Sigmoid colon (tissue), 7 donors: ENCODE measurements around the gene RPL23. TPM values are rescaled to one million over a fixed set of nuclear protein-coding genes. Genes with fewer than 3 reads are reported as not detected.

Source experiments
- DNase-seq: peaks from one replicate; pipeline ENCODE4 v3.0.0-alpha.2; 2019
- H3K27ac ChIP-seq, 4 donors: fragments of 200-600 bp; sonication (generic); one replicate each; pipeline ENCODE4 v1.5.1; 2016 to 2019; ENCODE audit warnings: mild to moderate bottlenecking in 1 of 4
- H3K27me3 ChIP-seq, 3 donors: fragments of 200-600 bp; sonication (generic); one replicate each; pipeline ENCODE4 v1.5.1; 2019; ENCODE audit warnings: mild to moderate bottlenecking in 1 of 3
- H3K36me3 ChIP-seq, 4 donors: fragments of 200-600 bp; sonication (generic); one replicate each; pipeline ENCODE4 v1.5.1; 2016 to 2019
- H3K4me1 ChIP-seq, 4 donors: fragments of 200-600 bp; sonication (generic); one replicate each; pipeline ENCODE4 v1.5.1; 2017 to 2019
- H3K4me3 ChIP-seq, 4 donors: fragments of 200-600 bp; sonication (generic); one replicate each; pipeline ENCODE4 v1.5.1; 2017 to 2019; ENCODE audit warnings: mild to moderate bottlenecking in 2 of 4, moderate library complexity in 1 of 4
- H3K9me3 ChIP-seq, 4 donors: fragments of 200-600 bp in 3 of 4; sonication (generic) in 3 of 4; one replicate each; pipeline versions ENCODE4 v1.5.1 to v1.6.1; 2013 to 2019
- EP300 ChIP-seq, 4 donors: sonication (generic); formaldehyde crosslinking; IDR thresholded peaks; one replicate each; pipeline ENCODE4 v1.6.1; 2017; ENCODE audit warnings: antibody characterized with exemption in 4 of 4
- POLR2A ChIP-seq, 2 donors: fragments of 450-650 bp; IDR thresholded peaks; one replicate each; pipeline ENCODE4 v1.6.1; 2016; ENCODE audit warnings: antibody characterized with exemption in 2 of 2, mild to moderate bottlenecking in 2 of 2, moderate library complexity in 2 of 2
- POLR2AphosphoS5 ChIP-seq, 4 donors: sonication (generic); formaldehyde crosslinking; IDR thresholded peaks; one replicate each; pipeline ENCODE4 v1.6.1; 2017; ENCODE audit warnings: antibody characterized with exemption in 4 of 4
- WGBS, 2 donors: extraction: QIAGEN DNeasy Blood & Tissue Kit; methylation state at CpG; one replicate each; pipeline ENCODE4 v1.1.7; 2013; 5-methylcytosine and 5-hydroxymethylcytosine counted together
- intact Hi-C: fragments of 100-400 bp; cut with DNase I; formaldehyde crosslinking; loops from one replicate; pipeline ENCODE4 v1.15.1; 2023
- polyA plus RNA-seq, 3 donors: library from polyadenylated mRNA; stranded (reverse); fragments of 200-250 nt; gene quantifications; one replicate each; pipeline ENCODE4 v1.2.3, GENCODE V29; 2013
- total RNA-seq, 4 donors: library from RNA; depleted of rRNA; stranded (reverse); fragments of >200 nt; gene quantifications; one replicate each; pipeline ENCODE4 v1.1.0, GENCODE V29; 2016
- TF ChIP-seq, protein P1 (sequence below), 4 experiments: fragments of 450-650 bp in 3 of 4; fragments of 200-600 bp in 1 of 4; IDR thresholded peaks; one replicate each; pipeline ENCODE4 v1.5.1; 2016 to 2019; ENCODE audit warnings: antibody characterized with exemption in 4 of 4, mild to moderate bottlenecking in 3 of 4, moderate library complexity in 2 of 4
- donor health status: healthy with polysubstance abuse.
- donor health status: Bipolar disorder and iron deficiency.
- donor health status: healthy.

Gene RPL23
- total RNA-seq = 1,000 to 10,000 TPM; 1,692 to 2,841 (median 2,464) TPM
- 1,000 to 10,000 TPM; 2,289 to 3,780 (median 2,728) TPM for polyA plus RNA-seq

DNA sequence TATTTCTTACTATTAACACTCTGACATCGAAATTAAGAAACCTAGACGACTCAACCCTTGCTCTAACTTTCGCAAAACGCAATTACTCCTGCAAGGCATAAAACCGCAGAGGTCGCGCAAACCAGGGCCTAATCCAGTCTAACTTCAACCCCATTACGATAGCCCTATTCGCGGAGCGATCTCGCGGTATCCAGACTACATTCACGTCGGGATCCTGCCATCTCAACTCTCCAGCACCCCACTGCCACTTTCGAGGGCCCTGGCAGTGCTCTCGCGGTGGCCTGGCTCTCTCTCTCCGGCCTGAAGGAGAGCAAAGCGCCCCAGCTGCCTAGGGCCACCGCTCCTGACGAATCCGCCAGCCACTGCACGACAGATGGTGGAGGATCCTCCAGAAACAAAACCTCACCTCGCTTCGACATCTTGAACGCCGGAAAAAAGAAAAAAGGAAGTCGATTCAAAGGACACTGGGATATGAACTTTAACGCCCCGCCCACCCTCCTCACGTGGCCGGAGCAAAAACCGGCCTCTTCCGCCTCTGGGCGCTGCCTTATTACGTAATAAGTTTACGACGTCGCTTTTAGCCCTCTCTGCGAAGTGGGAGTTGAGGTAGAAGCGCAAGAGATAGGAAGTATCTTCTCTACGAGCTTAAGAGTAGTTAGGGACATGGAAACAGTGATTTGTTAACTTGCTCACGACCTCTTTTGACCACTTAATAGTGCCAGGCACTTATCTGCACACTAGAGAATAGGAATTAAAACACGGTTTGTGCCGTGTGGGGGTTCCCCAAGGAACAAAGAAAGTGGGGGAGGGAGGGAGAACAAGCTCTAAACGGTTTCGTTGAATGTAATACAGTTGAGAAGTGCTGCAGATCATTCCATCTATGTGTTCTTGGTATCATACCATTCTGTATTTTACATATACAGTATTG is at the start of gene RPL23:
Gene RPL23, minus strand, starts transcription at position 430 of the 928 bp plus-strand sequence. Its CDS starts 11 bp downstream, at position 419.
- peak in 2 of 4 donors; percentile 57 to 65 for TF ChIP-seq EP300 (IDR thresholded peaks at IDR 0.05)
- peak; percentile 97 to 99 (median 98) for TF ChIP-seq POLR2AphosphoS5 (IDR thresholded peaks at IDR 0.05)
- TF ChIP-seq, protein P1, sequence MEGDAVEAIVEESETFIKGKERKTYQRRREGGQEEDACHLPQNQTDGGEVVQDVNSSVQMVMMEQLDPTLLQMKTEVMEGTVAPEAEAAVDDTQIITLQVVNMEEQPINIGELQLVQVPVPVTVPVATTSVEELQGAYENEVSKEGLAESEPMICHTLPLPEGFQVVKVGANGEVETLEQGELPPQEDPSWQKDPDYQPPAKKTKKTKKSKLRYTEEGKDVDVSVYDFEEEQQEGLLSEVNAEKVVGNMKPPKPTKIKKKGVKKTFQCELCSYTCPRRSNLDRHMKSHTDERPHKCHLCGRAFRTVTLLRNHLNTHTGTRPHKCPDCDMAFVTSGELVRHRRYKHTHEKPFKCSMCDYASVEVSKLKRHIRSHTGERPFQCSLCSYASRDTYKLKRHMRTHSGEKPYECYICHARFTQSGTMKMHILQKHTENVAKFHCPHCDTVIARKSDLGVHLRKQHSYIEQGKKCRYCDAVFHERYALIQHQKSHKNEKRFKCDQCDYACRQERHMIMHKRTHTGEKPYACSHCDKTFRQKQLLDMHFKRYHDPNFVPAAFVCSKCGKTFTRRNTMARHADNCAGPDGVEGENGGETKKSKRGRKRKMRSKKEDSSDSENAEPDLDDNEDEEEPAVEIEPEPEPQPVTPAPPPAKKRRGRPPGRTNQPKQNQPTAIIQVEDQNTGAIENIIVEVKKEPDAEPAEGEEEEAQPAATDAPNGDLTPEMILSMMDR (IDR thresholded peaks at IDR 0.05) = no peak
- peak; percentile 89 to 94 for TF ChIP-seq POLR2A (IDR thresholded peaks at IDR 0.05)
- 0% methylated on average over 48 of the region's 48 CpGs for WGBS, 2 donors
- Histone ChIP-seq H3K4me1 (peaks cover 0 to 30% (median 30%) of the 10 kb centered on the region in 4 donors), H3K9me3 (no peaks in the 10 kb centered on the region), H3K4me3 (peak within 1 kb of the TSS; percentile 42 to 60 (median 56)), H3K27me3 (no peaks in the 10 kb centered on the region), H3K36me3 (peaks cover 12 to 40% (median 28%) of the 10 kb centered on the region in 4 donors), H3K27ac (peak within 1 kb of the TSS; percentile 88 to 93 (median 91))
- intact Hi-C loops = loop anchor here (1.0 kb wide), 1 partner anchor 28 kb away; the partner anchor contains the start of gene CWC25
- DNase-seq = peak; percentile 98

DNA sequence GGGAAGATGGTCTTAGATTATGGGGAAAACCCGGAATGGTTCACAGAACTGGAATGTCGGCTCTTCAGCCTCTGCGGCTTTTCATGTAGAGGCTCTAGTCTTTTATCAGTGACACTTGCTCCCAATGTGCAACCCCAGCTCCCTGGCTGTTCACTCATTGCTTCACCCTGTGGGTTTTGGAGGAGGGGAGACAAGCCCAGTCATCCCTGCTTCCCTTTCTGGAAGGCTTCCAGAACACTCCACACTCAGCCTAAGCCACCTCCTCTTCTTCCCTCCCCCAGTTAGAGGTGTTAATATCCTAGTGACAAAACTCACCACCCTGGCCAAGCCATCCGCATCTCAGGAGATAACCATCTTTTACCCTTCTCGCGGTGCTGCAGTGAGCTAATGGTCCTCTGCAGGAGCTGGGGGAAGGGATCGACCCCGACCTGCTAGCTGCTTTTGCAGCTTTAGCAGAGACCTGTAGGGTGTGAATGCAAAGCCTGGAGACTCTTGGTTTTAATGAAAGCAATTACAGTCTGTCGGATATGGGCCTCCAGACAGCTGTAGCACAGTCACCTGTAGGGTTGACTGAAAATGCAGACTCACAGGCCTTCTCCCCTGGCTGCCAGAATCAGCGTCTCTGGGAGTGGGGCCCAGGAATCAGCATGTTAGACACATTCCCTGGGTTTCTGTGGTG is 47.6 kb upstream of the RPL23 start:
- H3K27me3 ChIP-seq = no peaks in the 10 kb centered on the region
- no peak for DNase-seq
- no peaks in the 10 kb centered on the region for H3K9me3 ChIP-seq
- peak overlapping the region; percentile 29 to 67 (median 53) for H3K27ac ChIP-seq
- 54 to 75% methylated on average over 10 of the region's 10 CpGs for WGBS, 2 donors
- no peak overlapping the region for H3K4me3 ChIP-seq
- intact Hi-C loops = no loop called here
- H3K4me1 ChIP-seq = peaks cover 0 to 62% (median 48%) of the 10 kb centered on the region in 4 donors
- TF ChIP-seq POLR2AphosphoS5 (IDR thresholded peaks at IDR 0.05) = peak in 1 of 4 donors; percentile 16
- TF ChIP-seq, protein P1 (IDR thresholded peaks at IDR 0.05) = no peak
- peaks cover 6 to 46% (median 23%) of the 10 kb centered on the region in 4 donors for H3K36me3 ChIP-seq

DNA sequence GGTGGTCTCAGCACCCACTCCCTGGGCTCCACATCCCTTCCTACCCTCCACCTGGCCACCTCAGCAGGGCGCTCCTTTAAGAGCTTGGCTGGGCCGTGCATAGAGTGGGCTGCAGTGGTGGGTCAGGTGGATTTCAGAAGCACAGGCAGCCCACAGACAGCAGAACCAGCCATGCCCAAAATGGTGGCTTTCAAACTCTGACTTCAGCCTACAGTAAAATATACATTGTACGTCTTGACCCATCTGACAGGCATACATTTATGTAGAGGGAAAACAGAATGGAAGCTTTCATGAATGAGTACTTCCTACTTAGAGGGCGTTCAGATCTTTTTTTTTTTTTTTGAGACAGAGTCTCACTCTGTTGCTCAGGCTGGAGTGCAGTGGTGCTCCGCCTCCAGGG is 45.9 kb upstream of the RPL23 start:
- TF ChIP-seq POLR2A (IDR thresholded peaks at IDR 0.05) (no peak), EP300 (IDR thresholded peaks at IDR 0.05) (no peak), POLR2AphosphoS5 (IDR thresholded peaks at IDR 0.05) (no peak)
- TF ChIP-seq, protein P1 (IDR thresholded peaks at IDR 0.05) = no peak
- no peak overlapping the region for H3K4me3 ChIP-seq
- DNase-seq = no peak
- no peaks in the 10 kb centered on the region for H3K27me3 ChIP-seq
- peak overlapping the region in 3 of 4 donors; percentile 67 to 69 (median 67) for H3K27ac ChIP-seq
- intact Hi-C loops = no loop called here
- H3K4me1 ChIP-seq = peaks cover 0 to 63% (median 51%) of the 10 kb centered on the region in 4 donors
- H3K9me3 ChIP-seq = no peaks in the 10 kb centered on the region
- WGBS, 2 donors = 54 to 82% methylated on average over 5 of the region's 5 CpGs
- H3K36me3 ChIP-seq = peaks cover 3 to 39% (median 20%) of the 10 kb centered on the region in 4 donors

DNA sequence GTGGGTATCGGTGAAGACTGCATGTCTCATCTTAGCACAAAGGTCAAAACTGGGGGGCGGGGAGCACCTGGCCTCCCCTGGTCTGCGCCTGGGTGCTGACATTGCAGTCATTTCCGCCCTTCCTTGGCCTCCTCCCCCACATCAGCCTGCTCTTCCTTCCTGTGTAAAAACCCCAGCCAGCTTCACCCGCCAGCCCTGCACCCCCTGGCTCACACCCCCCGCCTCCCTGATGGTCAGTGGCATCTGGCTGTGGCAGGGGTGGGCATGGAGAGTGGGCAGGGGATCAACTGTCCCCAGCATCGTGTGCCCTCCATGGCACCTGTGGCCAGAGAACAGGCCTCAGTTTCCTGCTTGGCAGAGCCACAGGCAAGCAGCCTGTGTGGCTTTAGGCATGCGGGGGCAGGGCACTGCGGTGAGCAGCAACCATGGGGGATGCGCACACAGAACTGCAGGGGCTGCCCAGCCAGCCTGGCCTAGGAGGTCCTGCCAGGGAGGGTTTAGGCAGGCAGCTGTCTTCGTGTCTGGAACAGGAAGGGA is 45.4 kb upstream of the RPL23 start:
- Histone ChIP-seq H3K36me3 (peaks cover 3 to 34% (median 17%) of the 10 kb centered on the region in 4 donors), H3K27ac (peak overlapping the region in 3 of 4 donors; percentile 67 to 69 (median 67)), H3K27me3 (no peaks in the 10 kb centered on the region), H3K9me3 (no peaks in the 10 kb centered on the region), H3K4me1 (peaks cover 0 to 69% (median 55%) of the 10 kb centered on the region in 4 donors), H3K4me3 (no peak overlapping the region)
- DNase-seq = no peak
- 38 to 41% methylated on average over 11 of the region's 11 CpGs for WGBS, 2 donors
- TF ChIP-seq POLR2AphosphoS5 (IDR thresholded peaks at IDR 0.05) (peak in 1 of 4 donors; percentile 13), EP300 (IDR thresholded peaks at IDR 0.05) (no peak), POLR2A (IDR thresholded peaks at IDR 0.05) (no peak)
- TF ChIP-seq, protein P1 (IDR thresholded peaks at IDR 0.05) = no peak
- intact Hi-C loops = no loop called here
